HG03280 (cell line): Measurements from ENCODE around the gene EP300.
"Not testable (repeated sequence)": the region's sequence is repeated elsewhere in the genome, so short reads cannot be mapped to it uniquely, and the experiment has no call there.

Experiments used
- ATAC-seq: cut with Tn5 transposase; IDR thresholded peaks from one replicate; pipeline ENCODE4 v1.9.1; 2021; ENCODE audit warnings: mild to moderate bottlenecking, moderate library complexity; ENCODE audit not compliant: unreplicated experiment

The EP300 gene

DNA sequence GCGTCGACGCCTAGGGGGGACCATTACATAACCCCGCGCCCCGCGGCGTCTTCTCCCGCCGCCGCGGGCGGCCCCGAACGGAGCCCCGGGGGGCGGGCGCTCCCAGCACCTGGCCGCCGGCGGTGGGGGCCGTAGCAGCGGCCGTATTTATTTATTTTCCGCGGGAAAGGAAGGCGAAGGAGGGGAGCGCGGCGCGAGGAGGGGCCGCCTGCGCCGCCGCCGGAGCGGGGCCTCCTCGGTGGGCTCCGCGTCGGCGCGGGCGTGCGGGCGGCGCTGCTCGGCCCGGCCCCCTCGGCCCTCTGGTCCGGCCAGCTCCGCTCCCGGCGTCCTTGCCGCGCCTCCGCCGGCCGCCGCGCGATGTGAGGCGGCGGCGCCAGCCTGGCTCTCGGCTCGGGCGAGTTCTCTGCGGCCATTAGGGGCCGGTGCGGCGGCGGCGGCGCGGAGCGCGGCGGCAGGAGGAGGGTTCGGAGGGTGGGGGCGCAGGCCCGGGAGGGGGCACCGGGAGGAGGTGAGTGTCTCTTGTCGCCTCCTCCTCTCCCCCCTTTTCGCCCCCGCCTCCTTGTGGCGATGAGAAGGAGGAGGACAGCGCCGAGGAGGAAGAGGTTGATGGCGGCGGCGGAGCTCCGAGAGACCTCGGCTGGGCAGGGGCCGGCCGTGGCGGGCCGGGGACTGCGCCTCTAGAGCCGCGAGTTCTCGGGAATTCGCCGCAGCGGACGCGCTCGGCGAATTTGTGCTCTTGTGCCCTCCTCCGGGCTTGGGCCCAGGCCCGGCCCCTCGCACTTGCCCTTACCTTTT, at the start of gene EP300:
Gene EP300, plus strand, starts transcription at position 570 of the 795 bp plus-strand sequence. CDS start 413 bp downstream, outside the sequence.
- ATAC-seq: peak; percentile 46

DNA sequence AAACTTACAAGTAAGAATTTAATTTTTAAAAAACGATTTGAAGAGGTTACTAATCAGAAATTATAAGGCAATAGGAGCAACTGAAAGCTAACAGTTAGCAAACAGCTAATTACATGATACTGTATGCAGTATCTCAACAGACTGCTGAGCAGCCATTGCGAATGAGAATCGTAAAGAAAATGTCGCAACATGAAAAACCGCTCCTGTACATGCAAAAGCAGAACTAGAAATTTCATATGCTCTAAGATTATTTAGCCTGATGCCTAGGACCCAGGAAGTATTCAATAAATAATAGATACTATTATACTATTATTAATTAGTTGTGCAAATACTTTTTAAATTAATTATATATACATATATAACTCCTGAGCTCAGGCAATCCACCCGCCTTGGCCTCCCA, 48.7 kb upstream of the EP300 start:
- ATAC-seq: no peak

DNA sequence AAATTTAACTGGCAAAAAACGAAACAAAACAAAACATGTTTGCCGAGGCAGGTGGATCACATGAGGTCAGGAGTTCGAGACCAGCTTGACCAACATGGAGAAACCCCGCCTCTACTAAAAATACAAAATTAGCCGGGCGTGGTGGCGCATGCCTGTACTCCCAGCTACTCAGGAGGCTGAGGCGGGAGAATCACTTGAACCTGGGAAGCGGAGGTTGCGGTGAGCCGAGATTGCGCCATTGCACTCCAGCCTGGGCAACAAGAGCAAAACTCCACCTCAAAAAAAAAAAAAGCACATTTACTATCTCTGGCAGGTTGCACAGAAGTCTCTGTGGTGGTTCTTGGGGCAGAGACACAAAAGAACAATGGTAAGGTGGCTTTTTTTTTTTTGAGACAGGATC, 46.8 kb upstream of the EP300 start:
- not testable (repeated sequence) for ATAC-seq

DNA sequence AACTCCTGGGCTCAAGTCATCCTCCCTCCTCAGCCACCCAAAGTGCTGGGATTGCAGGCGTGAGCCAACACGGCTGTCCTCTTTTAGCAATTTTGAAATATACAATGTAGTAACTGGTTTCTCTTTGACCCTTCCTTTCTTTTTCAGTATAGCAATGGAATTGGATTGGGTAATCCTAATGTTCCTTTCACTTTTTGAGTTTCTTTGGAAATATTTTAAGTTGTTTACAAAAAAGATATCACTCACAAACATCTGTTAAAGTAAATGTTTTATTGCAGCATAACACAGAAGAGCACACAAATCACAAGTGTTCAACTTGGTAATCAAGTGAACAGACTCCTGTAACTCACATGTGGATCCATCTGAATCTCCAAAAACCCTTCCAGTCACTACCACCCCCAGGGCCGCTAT, 44.6 kb upstream of the EP300 start:
- no peak for ATAC-seq

DNA sequence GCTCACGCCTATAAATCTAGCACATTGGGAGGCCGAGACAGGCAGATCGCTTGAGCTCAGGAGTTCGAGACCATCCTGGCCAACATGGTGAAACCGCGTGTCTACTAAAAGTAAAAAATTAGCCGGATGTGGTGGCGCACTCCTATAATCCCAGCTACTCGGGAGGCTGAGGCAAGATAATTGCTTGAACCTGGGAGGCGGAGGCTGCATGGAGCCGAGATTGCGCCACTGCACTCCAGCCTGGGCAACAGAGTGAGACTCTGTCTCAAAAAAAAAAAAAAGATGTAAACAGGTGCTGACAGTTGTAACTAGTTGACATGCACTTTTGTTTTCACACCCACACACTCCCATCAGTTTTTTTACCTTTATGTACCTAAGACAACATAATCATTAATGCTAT, 44.0 kb upstream of the EP300 start:
- not testable (repeated sequence) for ATAC-seq

DNA sequence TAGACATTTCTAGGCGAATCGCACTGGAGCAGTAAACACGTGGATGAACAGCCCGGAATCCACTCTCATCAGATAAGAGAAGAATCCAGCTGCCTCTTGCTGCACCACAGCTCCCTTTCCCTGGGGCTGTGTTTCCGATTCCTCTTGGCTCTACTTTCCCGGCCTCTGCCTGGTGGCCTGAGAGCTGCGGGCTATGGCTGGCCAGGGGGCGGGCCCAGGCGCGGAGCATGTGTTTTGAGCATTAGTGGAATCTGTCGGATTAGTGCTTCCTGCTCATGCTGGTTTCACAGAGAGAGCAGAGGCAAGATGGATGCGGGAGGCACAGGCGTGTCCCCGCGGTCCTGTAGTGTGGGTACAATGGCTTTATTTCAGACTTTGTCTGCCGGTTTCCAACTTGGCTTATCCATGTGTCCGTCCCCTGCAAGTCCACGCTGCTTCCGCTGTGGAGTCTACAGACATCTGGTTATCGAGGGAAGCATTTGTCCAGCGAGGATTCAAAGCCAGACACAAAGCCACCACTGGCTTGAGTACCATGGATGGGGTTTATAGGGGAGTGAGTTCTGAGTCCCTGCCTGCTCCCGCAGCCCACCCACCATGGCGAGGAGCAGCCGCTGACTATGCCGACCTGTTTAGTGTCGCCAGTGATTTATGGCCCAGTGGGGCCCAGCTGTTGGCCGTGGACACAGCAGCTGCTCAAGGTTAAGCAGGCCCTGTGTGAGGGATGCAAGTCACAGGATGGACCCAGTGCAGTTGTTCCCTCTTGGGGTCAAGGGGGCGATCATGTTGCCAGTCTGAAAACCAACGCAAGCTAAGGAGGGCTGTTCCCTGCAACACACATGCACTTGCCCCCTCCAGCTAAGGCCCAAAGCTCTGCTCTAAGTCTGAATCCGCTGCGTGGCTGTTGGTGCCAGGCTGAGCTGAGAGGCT, 43.3 kb upstream of the EP300 start:
- no peak for ATAC-seq

DNA sequence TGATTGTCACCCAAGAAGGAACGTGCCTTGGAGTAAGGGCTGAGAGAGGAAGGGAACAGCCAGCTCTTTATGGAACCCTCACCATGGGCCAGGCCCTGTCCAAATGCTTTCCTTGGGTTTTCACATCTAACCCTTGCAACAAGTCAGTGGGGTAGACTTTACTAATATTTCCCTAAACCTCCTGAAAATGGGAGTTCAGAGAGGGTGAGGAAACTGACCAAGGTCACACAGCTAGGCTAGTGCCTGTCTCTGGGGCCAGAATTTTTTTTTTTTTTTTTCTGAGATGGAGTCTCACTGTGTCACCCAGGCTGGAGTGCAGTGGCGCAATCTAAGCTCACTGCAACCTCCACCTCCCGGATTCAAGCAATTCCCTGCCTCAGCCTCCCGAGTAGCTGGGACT, 42.6 kb upstream of the EP300 start:
- ATAC-seq: not testable (repeated sequence)

DNA sequence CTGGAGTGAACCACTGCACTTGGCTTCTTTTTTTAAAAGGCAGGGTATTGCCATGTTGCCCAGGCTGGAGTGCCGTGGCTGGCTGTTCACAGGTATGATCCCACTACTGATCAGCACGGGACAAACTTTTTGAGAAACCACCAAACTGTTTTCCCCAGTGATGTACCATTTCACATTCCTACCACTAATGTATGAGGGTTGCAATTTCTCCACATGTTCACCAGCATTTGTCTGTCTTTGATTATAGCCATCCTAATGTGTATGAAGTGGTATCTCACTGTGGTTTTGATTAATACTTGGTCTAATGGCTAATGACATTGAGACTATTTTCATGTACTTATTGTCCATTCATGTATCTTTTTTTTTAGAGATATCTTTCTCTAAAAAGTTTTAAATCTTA, 41.5 kb upstream of the EP300 start:
- no peak for ATAC-seq

DNA sequence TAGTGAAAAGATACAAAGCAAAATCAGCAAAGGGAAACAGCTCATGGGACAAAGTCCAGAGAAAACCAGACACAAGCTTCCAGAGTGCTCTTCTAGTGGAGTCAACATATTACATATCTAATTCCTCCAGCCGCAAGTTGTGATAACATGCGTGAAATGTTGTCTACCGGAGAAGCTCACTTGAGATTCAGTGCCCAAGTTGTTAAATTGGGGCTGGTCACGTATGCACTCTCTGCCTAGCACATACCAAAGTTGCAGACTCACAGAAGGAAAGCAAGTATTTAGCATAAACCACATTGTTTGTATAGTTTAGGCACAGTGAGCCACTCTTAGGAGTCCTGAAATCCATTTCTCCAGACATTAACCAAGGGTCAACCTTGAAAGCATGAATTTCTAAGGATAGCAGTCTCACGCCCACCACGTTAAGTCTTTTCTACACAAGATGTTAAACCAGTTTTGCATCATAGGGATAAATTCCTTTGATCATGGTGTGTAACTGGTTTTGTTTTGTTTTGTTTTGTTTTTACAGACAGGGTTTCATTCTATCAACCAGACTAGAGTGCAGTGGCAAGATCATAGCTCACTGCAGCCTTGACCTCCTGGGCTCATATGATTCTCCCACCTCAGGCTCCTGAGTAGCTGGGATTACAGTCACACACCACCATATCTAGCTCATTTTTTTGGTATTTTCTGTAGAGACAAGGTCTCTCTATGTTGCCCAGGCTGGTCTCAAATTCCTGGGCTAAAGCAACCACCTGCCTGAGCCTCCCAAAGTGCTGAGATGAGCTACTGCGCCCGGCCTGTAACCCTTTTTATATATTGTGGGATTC, 39.5 kb upstream of the EP300 start:
- no peak for ATAC-seq

DNA sequence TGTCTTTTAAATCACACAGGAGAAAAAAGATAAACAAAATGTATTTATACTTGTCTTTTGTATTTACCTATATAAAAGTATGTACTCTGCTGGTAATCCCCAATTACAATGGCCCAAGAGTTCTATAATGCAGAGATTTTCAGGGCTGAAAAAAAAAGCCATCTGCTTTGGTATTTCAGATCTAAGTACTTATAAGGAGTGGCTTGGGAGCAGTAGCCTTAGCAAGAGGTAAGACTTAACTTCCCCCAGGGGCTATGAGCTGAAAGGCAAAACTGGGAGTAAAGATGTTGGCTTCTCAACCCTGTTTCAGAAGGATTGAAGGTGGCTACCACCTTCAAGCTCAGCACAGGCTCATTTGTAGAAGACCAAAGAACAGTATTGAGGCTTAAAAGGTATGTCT, 35.3 kb upstream of the EP300 start:
- no peak for ATAC-seq

DNA sequence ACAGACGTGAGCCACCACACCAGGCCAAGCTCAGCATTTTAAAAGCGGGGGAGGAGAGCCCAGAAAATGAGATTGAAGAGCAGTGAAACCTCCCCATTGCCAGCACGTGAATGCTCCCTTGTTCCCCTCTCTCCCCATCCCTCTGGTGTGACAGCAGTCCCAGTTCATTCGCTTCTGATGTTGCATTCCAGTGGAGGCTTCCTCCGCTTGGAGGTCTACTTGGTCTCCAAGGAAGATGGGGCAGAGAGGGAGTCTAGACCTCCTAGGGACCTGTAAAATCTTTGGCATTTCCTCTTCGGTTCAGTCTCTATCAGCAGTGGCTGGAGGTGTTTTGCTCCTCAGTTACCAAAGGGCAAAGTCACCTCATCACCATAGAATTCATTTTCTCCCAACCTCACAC, 30.2 kb upstream of the EP300 start:
- no peak for ATAC-seq

DNA sequence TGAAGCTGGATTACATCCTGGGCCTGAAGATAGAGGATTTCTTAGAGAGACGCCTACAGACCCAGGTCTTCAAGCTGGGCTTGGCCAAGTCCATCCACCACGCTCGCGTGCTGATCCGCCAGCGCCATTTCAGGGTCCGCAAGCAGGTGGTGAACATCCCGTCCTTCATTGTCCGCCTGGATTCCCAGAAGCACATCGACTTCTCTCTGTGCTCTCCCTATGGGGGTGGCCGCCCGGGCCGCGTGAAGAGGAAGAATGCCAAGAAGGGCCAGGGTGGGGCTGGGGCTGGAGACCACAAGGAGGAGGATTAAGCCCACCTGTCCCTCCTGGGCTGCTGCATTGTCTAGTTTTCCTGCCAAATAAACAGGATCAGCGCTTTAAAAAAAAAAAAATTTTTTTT, 28.1 kb upstream of the EP300 start:
- not testable (repeated sequence) for ATAC-seq

DNA sequence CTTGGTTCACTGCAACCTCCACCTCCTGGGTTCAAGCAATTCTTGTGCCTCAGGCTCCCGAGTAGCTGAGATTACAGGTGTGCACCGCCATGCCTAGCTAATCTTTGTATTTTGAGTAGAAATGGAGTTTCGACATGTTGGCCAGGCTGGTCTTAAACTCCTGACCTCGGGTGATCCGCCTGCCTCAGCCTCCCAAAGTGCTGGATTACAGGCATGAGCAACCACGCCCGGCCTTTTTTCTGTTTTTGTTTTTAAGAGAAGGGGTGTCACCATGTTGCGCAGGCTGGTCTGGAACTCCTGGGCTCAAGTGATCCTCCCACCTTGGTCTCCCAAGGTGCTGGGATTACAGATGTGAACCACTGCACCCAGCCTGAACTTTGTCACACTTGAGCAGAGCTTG, 26.1 kb upstream of the EP300 start:
- ATAC-seq: not testable (repeated sequence)

DNA sequence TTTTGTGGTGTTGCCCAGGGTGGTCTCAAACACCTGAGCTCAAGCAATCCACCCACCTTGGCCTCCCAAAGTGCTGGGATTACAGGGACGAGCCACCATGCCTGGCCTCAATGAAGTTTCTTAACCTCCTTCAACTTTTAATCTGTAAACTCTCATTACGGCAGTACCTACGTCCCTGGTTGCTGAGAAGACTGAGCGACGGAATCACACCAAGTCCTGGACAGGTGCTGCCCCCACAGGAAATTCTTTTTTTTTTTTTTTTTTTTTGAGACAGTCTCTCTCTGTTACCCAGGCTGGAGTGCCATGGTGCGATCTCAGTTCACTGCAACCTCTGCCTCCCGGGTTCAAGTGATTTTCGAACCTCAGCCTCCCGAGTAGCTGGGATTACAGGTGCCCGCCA, 24.4 kb upstream of the EP300 start:
- not testable (repeated sequence) for ATAC-seq

DNA sequence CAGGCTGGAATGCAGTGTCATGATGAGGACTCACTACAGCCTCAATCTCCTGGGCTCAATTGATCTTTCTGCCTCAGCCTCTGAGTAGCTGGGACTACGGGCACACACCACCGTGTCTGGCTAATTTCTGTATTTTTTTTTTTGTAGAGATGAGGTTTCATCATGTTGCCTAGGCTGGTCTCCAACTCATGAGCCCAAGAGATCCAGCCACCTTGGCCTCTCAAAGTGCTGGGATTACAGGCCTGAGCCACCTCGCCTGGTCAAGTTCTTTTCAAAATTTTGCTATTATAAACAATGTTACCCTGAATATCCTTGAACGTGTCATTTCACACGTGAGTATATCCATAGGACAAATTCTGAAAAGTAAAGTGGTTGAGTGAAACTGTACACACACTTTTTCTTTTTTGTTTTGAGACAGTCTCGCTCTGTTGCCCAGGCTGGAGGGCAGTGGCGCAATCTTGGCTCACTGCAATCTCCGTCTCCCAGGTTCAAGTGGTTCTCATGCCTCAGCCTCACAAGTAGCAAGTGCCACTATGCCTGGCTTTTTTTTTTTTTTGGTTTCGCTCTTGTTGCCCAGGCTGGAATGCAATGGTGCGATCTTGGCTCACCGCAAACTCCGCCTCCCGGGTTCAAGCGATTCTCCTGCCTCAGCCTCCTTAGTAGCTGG, 21.6 kb upstream of the EP300 start:
- no peak for ATAC-seq

DNA sequence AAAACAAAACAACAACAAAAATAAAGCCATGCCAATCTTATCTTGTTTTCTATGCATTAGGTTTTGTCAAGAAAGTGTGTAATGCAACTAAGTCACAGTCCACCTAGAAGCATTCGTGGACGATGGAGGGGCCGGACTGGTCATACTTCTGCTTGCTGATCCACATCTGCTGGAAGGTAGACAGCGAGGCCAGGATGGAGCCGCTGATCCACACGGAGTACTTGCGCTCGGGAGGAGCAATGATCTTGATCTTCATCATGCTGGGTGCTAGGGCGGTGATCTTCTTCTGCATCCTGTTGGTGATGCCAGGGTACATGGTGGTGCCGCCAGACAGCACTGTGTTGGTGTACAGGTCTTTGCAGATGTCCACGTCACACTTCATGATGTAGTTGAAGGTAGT, 18.3 kb upstream of the EP300 start:
- no peak for ATAC-seq

DNA sequence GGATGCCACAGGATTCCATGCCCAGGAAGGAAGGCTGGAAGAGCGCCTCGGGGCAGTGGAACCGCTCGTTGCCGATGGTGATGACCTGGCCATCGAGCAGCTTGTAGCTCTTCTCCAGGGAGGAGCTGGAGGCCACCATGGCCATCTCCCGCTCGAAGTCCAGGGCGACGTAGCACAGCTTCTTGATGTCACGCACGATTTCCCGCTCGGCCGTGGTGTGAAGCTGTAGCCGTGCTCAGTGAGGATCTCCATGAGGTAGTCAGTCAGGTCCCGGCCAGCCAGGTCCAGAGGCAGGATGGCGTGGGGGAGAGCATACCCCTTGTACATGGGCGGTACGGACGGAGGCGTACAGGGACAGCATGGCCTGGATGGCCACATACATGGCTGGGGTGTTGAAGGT, 17.9 kb upstream of the EP300 start:
- no peak for ATAC-seq

DNA sequence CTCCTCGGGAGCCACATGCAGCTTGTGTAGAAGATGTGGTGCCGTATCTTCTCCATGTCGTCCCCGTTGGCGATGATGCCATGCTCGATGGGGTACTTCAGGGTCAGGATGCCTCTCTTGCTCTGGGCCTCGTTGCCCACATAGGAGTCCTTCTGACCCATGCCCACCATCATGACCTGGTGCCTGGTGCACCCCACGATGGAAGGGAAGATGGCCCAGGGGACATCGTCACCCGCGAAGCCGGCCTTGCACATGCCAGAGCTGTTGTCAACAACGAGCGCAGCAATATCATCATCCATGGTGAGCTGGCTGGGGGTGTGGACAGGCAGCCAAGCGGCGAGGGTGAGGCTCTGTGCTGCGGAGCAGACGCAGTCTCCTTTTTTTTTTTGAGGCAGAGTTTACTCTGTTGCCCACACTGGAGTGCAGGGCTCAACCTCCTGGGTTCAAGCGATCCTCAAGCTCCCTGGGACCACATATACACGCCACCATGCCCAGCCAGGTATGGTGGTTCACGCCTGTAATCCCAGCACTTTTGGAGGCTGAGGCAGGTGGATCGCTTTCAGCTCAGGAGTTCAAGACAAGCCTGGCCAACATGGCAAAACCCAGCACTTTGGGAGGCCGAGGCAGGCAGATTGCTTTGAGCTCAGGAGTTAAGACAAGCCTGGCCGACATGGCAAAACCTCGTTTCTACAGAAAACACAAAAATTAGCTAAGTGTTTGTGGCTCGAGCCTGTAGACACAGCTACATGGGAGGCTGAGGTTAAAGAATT, 17.3 kb upstream of the EP300 start:
- no peak for ATAC-seq

DNA sequence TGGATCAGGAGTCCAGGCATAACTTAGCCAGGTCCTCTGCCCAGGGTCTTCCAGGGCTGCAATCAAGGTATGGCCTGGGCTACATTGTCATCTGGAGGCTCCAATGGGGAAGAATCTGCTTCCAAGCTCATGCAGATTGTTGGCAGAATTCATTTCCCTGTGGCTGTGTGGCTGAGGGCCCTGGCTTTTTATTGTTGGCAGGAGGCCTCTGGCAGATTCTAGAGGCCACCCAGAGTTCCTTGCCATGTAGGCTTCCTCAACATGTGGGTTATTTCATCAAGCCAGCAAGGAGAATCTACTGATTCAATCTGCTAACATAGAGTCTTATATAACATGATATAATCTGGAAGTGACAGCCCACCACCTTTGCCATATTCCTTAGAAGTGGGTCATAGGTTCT, 16.4 kb upstream of the EP300 start:
- no peak for ATAC-seq

DNA sequence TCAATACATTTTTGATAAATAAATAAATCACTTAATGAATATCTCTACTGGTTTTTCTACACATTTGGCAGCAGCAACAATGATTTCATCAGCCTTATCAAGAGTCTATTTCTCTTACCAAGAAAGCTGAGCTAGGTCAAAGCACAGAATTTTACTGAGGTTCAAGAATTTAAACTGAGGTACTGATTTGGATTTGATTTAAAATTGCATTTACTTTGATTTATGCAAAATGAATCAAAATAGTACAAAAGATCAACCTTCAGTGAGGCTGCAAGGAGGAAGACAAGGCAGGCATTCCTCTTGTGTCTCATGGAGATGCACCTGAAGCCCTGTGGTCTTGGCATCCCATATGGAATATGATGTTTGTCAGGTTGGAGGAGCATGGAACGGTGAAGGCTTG, 15.5 kb upstream of the EP300 start:
- ATAC-seq: no peak
